Measurements from ENCODE around the gene HTR4.

DNA sequence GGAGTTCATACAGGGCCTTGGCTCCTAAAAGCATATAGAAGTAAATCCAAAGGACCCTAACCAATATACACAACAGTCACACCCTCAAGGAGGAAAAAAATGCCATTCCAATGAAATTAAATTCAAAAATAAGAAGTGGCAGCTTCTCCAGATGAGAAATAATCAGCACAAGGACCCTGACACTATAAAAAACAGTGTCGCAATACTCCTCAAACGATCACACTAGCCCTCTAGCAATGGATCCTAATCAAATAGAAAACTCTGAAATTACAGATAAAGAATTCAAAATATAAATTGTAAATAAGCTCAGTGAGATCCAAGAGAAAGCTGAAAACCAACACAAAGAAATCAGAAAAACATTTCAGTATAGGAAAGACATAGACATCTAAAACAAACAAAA, 33.5 kb upstream of the HTR4 start:
- TF ChIP-seq, protein P1, sequence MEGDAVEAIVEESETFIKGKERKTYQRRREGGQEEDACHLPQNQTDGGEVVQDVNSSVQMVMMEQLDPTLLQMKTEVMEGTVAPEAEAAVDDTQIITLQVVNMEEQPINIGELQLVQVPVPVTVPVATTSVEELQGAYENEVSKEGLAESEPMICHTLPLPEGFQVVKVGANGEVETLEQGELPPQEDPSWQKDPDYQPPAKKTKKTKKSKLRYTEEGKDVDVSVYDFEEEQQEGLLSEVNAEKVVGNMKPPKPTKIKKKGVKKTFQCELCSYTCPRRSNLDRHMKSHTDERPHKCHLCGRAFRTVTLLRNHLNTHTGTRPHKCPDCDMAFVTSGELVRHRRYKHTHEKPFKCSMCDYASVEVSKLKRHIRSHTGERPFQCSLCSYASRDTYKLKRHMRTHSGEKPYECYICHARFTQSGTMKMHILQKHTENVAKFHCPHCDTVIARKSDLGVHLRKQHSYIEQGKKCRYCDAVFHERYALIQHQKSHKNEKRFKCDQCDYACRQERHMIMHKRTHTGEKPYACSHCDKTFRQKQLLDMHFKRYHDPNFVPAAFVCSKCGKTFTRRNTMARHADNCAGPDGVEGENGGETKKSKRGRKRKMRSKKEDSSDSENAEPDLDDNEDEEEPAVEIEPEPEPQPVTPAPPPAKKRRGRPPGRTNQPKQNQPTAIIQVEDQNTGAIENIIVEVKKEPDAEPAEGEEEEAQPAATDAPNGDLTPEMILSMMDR (IDR thresholded peaks at IDR 0.05): no peak
- no peak for TF ChIP-seq EZH2 (IDR thresholded peaks at IDR 0.05)
- TF ChIP-seq EZH2phosphoT487 (IDR thresholded peaks at IDR 0.05): no peak

All from neural progenitor cell (in vitro differentiated cells).